ENCODE data around the gene PPIP5K2.
A peak's percentile ranks its signal among the peaks of the same experiment; 100 is the strongest.
"Not testable (repeated sequence)": the region's sequence is repeated elsewhere in the genome, so short reads cannot be mapped to it uniquely, and the experiment has no call there.

Gene PPIP5K2

GRCh38 chr5:103138202-103138690 is 18.1 kb downstream of the PPIP5K2 start:
- no peak for TF ChIP-seq CTCF (IDR thresholded peaks at IDR 0.05; ENCODE audit: low read depth, low read length)
- no peak for TF ChIP-seq MYC (IDR thresholded peaks at IDR 0.05; ENCODE audit: low read depth, low read length)
- no peak for TF ChIP-seq POLR2A (IDR thresholded peaks at IDR 0.05; ENCODE audit: extremely low read depth, insufficient read length)
- TF ChIP-seq MAX (IDR thresholded peaks at IDR 0.05; ENCODE audit: low read depth, low read length) = no peak
- H3K4me3 ChIP-seq (ENCODE audit: low read depth, low read length) = no peak overlapping the region
- DNase-seq (ENCODE audit: low read depth) = no peak

GRCh38 chr5:103139264-103139865 is 19.3 kb downstream of the PPIP5K2 start:
- DNase-seq (ENCODE audit: low read depth) = peak; percentile 78
- no peak overlapping the region for H3K4me3 ChIP-seq (ENCODE audit: low read depth, low read length)
- TF ChIP-seq MAX (IDR thresholded peaks at IDR 0.05; ENCODE audit: low read depth, low read length) (0 out of 2 replicates have a peak, but pooled peaks have one; percentile 6), POLR2A (IDR thresholded peaks at IDR 0.05; ENCODE audit: extremely low read depth, insufficient read length) (no peak), CTCF (IDR thresholded peaks at IDR 0.05; ENCODE audit: low read depth, low read length) (peak; percentile 79), MYC (IDR thresholded peaks at IDR 0.05; ENCODE audit: low read depth, low read length) (peak; percentile 24; the same call in 1 of the 2 replicates)

- not testable (repeated sequence) for H3K4me3 ChIP-seq (ENCODE audit: low read depth, low read length); DNase-seq (ENCODE audit: low read depth)
These were observed 22.0 kb downstream of the PPIP5K2 start for GRCh38 chr5:103142132-103142531.

- no peak overlapping the region for H3K4me3 ChIP-seq (ENCODE audit: low read depth, low read length)
- peak; percentile 12 for DNase-seq (ENCODE audit: low read depth)
- TF ChIP-seq MYC (IDR thresholded peaks at IDR 0.05; ENCODE audit: low read depth, low read length) = no peak
These were observed 25.1 kb downstream of the PPIP5K2 start for GRCh38 chr5:103145196-103145595.

GRCh38 chr5:103148213-103148612 is 28.1 kb downstream of the PPIP5K2 start:
- TF ChIP-seq CTCF (IDR thresholded peaks at IDR 0.05; ENCODE audit: low read depth, low read length) = no peak
- TF ChIP-seq POLR2A (IDR thresholded peaks at IDR 0.05; ENCODE audit: extremely low read depth, insufficient read length) = no peak
- no peak for TF ChIP-seq MAX (IDR thresholded peaks at IDR 0.05; ENCODE audit: low read depth, low read length)
- TF ChIP-seq MYC (IDR thresholded peaks at IDR 0.05; ENCODE audit: low read depth, low read length) = no peak
- no peak for DNase-seq (ENCODE audit: low read depth)
- no peak overlapping the region for H3K4me3 ChIP-seq (ENCODE audit: low read depth, low read length)

- H3K4me3 ChIP-seq (ENCODE audit: low read depth, low read length) = no peak overlapping the region
- no peak for DNase-seq (ENCODE audit: low read depth)
- no peak for TF ChIP-seq POLR2A (IDR thresholded peaks at IDR 0.05; ENCODE audit: extremely low read depth, insufficient read length)
- TF ChIP-seq MAX (IDR thresholded peaks at IDR 0.05; ENCODE audit: low read depth, low read length) = no peak
- no peak for TF ChIP-seq CTCF (IDR thresholded peaks at IDR 0.05; ENCODE audit: low read depth, low read length)
- no peak for TF ChIP-seq MYC (IDR thresholded peaks at IDR 0.05; ENCODE audit: low read depth, low read length)
These were observed 31.1 kb downstream of the PPIP5K2 start for GRCh38 chr5:103151156-103151555.

GRCh38 chr5:103166706-103167105 is 46.6 kb downstream of the PPIP5K2 start:
- peak; percentile 17 for DNase-seq (ENCODE audit: low read depth)
- TF ChIP-seq CTCF (IDR thresholded peaks at IDR 0.05; ENCODE audit: low read depth, low read length) (no peak), POLR2A (IDR thresholded peaks at IDR 0.05; ENCODE audit: extremely low read depth, insufficient read length) (no peak), MAX (IDR thresholded peaks at IDR 0.05; ENCODE audit: low read depth, low read length) (no peak), MYC (IDR thresholded peaks at IDR 0.05; ENCODE audit: low read depth, low read length) (no peak)
- no peak overlapping the region for H3K4me3 ChIP-seq (ENCODE audit: low read depth, low read length)
